Thymus (tissue), 11 donors: ENCODE measurements around the gene ABCA3. TPM values are rescaled to one million over a fixed set of nuclear protein-coding genes. Genes with fewer than 3 reads are reported as not detected.

Experiments used
- DNase-seq, 9 donors: peaks; one replicate each; pipeline ENCODE4 v3.0.0-alpha.2; 2013; ENCODE audit warnings: low spot score in 9 of 9, low read depth in 6 of 9, missing footprints in 1 of 9
- H3K27ac ChIP-seq, 2 donors: one replicate each; pipeline ENCODE4 v1.5.1; 2013; ENCODE audit warnings: control low read depth in 1 of 2, low read depth in 1 of 2, low read length in 1 of 2, mild to moderate bottlenecking in 1 of 2, moderate library complexity in 1 of 2
- H3K27me3 ChIP-seq, 2 donors: one replicate each; pipeline ENCODE4 v1.5.1; 2013; ENCODE audit warnings: low read length in 1 of 2; ENCODE audit not compliant: control insufficient read depth in 2 of 2, insufficient read depth in 1 of 2
- H3K36me3 ChIP-seq, 2 donors: one replicate each; pipeline ENCODE4 v1.5.1; 2013; ENCODE audit warnings: low read length in 1 of 2, mild to moderate bottlenecking in 1 of 2, moderate library complexity in 1 of 2; ENCODE audit not compliant: control insufficient read depth in 2 of 2, insufficient read depth in 2 of 2
- H3K4me1 ChIP-seq, 2 donors: one replicate each; pipeline ENCODE4 v1.5.1; 2013; ENCODE audit warnings: low read length in 2 of 2; ENCODE audit not compliant: control insufficient read depth in 2 of 2, insufficient read depth in 2 of 2
- H3K4me3 ChIP-seq, 2 donors: one replicate each; pipeline ENCODE4 v1.5.1; 2013; ENCODE audit warnings: low read length in 2 of 2, control low read depth in 1 of 2, mild to moderate bottlenecking in 1 of 2
- H3K9me3 ChIP-seq, 2 donors: one replicate each; pipeline ENCODE4 v1.5.1; 2013; ENCODE audit warnings: low read length in 1 of 2, mild to moderate bottlenecking in 1 of 2; ENCODE audit not compliant: control insufficient read depth in 2 of 2, insufficient read depth in 1 of 2
- WGBS: extraction: QIAGEN DNeasy Blood & Tissue Kit; methylation state at CpG from one replicate; pipeline ENCODE4 v1.1.7; 2013; 5-methylcytosine and 5-hydroxymethylcytosine counted together
- polyA plus RNA-seq: library from polyadenylated mRNA; stranded (reverse); fragments of 200-250 nt; gene quantifications from one replicate; pipeline ENCODE4 v1.2.3, GENCODE V29; 2013
- total RNA-seq: library from RNA; stranded (reverse); fragments of 120-200 nt; gene quantifications from one replicate; pipeline ENCODE4 v1.2.4, GENCODE V29; 2013
- donor health status: healthy.

Gene ABCA3
- total and polyA plus RNA-seq, 2 donors: 8.4 to 8.6 TPM

GRCh38 chr16:2287916-2288547 lies 52.5 kb downstream of the ABCA3 start:
- no peak for DNase-seq
- no peak overlapping the region for H3K27ac ChIP-seq
- no peaks in the 10 kb centered on the region for H3K27me3 ChIP-seq
- H3K36me3 ChIP-seq: no peaks in the 10 kb centered on the region
- 95% methylated on average over 35 of the region's 35 CpGs for WGBS
- no peak overlapping the region for H3K4me3 ChIP-seq
- no peaks in the 10 kb centered on the region for H3K9me3 ChIP-seq
- no peaks in the 10 kb centered on the region for H3K4me1 ChIP-seq

GRCh38 chr16:2286550-2286949 lies 54.0 kb downstream of the ABCA3 start:
- Histone ChIP-seq H3K9me3 (no peaks in the 10 kb centered on the region), H3K36me3 (no peaks in the 10 kb centered on the region), H3K4me3 (no peak overlapping the region), H3K4me1 (no peaks in the 10 kb centered on the region), H3K27ac (no peak overlapping the region), H3K27me3 (no peaks in the 10 kb centered on the region)
- no peak for DNase-seq
- WGBS: 98% methylated on average over 17 of the region's 17 CpGs

GRCh38 chr16:2285731-2286191 lies 54.8 kb downstream of the ABCA3 start:
- no peaks in the 10 kb centered on the region for H3K9me3 ChIP-seq
- H3K36me3 ChIP-seq: no peaks in the 10 kb centered on the region
- H3K4me3 ChIP-seq: no peak overlapping the region
- whole genome bisulfite sequencing: 94% methylated on average over 13 of the region's 13 CpGs
- DNase-seq: no peak
- H3K27ac ChIP-seq: no peak overlapping the region
- no peaks in the 10 kb centered on the region for H3K4me1 ChIP-seq
- no peaks in the 10 kb centered on the region for H3K27me3 ChIP-seq

GRCh38 chr16:2284797-2285576 lies 55.5 kb downstream of the ABCA3 start:
- Histone ChIP-seq H3K9me3 (no peaks in the 10 kb centered on the region), H3K36me3 (no peaks in the 10 kb centered on the region), H3K4me3 (no peak overlapping the region), H3K27ac (no peak overlapping the region), H3K4me1 (no peaks in the 10 kb centered on the region), H3K27me3 (no peaks in the 10 kb centered on the region)
- WGBS: 95% methylated on average over 35 of the region's 35 CpGs
- DNase-seq: no peak

- Histone ChIP-seq H3K27me3 (no peaks in the 10 kb centered on the region), H3K9me3 (no peaks in the 10 kb centered on the region), H3K4me1 (no peaks in the 10 kb centered on the region), H3K36me3 (no peaks in the 10 kb centered on the region), H3K4me3 (no peak overlapping the region), H3K27ac (no peak overlapping the region)
- DNase-seq: no peak
- 96% methylated on average over 37 of the region's 37 CpGs for WGBS
These were observed 56.3 kb downstream of the ABCA3 start for GRCh38 chr16:2284001-2284770.

GRCh38 chr16:2282866-2283555 lies 57.5 kb downstream of the ABCA3 start:
- H3K36me3 ChIP-seq: no peaks in the 10 kb centered on the region
- no peak for DNase-seq
- H3K27ac ChIP-seq: no peak overlapping the region
- H3K4me1 ChIP-seq: no peaks in the 10 kb centered on the region
- WGBS: 95% methylated on average over 26 of the region's 26 CpGs
- H3K9me3 ChIP-seq: no peaks in the 10 kb centered on the region
- H3K4me3 ChIP-seq: no peak overlapping the region
- no peaks in the 10 kb centered on the region for H3K27me3 ChIP-seq

- Histone ChIP-seq H3K4me1 (no peaks in the 10 kb centered on the region), H3K27me3 (no peaks in the 10 kb centered on the region), H3K27ac (no peak overlapping the region), H3K9me3 (no peaks in the 10 kb centered on the region), H3K4me3 (no peak overlapping the region), H3K36me3 (no peaks in the 10 kb centered on the region)
- 85% methylated on average over 5 of the region's 5 CpGs for WGBS
- DNase-seq: no peak
These were observed 58.3 kb downstream of the ABCA3 start for GRCh38 chr16:2282262-2282661.

- DNase-seq: no peak
- no peaks in the 10 kb centered on the region for H3K4me1 ChIP-seq
- H3K4me3 ChIP-seq: no peak overlapping the region
- H3K9me3 ChIP-seq: no peaks in the 10 kb centered on the region
- no peak overlapping the region for H3K27ac ChIP-seq
- H3K36me3 ChIP-seq: no peaks in the 10 kb centered on the region
- H3K27me3 ChIP-seq: no peaks in the 10 kb centered on the region
- 96% methylated on average over 24 of the region's 24 CpGs for WGBS
These were observed 59.5 kb downstream of the ABCA3 start for GRCh38 chr16:2280981-2281542.
